ENCODE results near the gene BRME1. TPM values are rescaled to one million over a fixed set of nuclear protein-coding genes. Genes with fewer than 3 reads are reported as not detected.

BRME1 gene
- total RNA-seq, 1 experiment from 2014 or later: 6.7 TPM

DNA sequence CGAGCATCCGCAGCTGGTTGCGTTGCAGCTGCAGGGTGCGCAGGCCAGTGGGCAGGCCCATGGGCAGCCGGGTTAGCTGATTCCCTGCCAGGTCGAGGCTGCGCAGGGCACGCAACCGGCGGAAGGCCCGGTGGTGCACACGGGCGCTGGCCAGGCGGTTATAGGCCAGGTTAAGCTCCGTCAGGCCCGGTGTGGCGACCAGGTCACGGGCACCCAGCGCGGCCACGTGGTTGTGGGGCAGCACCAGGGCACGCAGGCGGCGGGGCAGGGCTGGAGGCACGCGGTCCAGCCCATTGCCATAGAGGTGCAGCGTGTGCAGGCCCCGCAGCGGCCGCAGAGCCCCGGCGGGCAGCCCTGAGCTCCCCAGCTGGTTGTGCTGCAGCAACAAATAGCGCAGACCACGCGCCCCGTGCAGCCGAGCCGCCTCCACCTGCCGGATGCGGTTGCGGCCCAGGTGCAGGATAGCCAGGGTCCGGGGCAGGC is 27.0 kb upstream of the BRME1 start:
- Histone ChIP-seq H4K5ac (ENCODE audit: insufficient read length, low read depth, low read length) (no peak overlapping the region), H3K14ac (ENCODE audit: insufficient read depth, low read length) (no peak overlapping the region), H3K9me3 (ENCODE audit: control insufficient read depth, low read depth, low read length) (no peaks in the 10 kb centered on the region), H3K4me2 (ENCODE audit: insufficient read depth, insufficient read length, low read length) (no peak overlapping the region), H2AFZ (ENCODE audit: low read length) (no peak overlapping the region), H3K56ac (ENCODE audit: insufficient read length, low read depth, low read length) (no peak overlapping the region), H2BK120ac (ENCODE audit: low read depth, low read length, poor library complexity, severe bottlenecking) (no peak overlapping the region), H4K8ac (replicated peaks; ENCODE audit: insufficient read length, low read depth, low read length) (no peak overlapping the region), H3K79me2 (ENCODE audit: insufficient read depth, low read length) (no peaks in the 10 kb centered on the region), H3K23ac (ENCODE audit: insufficient read length, low read depth, low read length) (no peak overlapping the region), H3K79me1 (ENCODE audit: insufficient read depth, low read depth, low read length, poor library complexity, severe bottlenecking) (no peaks in the 10 kb centered on the region), H2BK15ac (ENCODE audit: low read depth, low read length) (no peak overlapping the region), H2BK5ac (ENCODE audit: insufficient read length, low read length) (no peak overlapping the region), H3K4me1 (ENCODE audit: insufficient read depth, low read length) (peaks cover 3% of the 10 kb centered on the region; the same call in 1 of the 2 replicates), H2AK5ac (ENCODE audit: insufficient read length, low read length) (no peak overlapping the region), H4K20me1 (ENCODE audit: control insufficient read depth, insufficient read depth, insufficient read length) (peaks cover 5% of the 10 kb centered on the region), H3K27ac (ENCODE audit: insufficient read length, low read depth, low read length) (no peak overlapping the region), H3K27me3 (ENCODE audit: insufficient read depth, low read length) (no peaks in the 10 kb centered on the region), H3K9ac (ENCODE audit: extremely low read depth, insufficient read length, low read length) (no peak overlapping the region), H3K18ac (ENCODE audit: insufficient read length, low read depth, low read length) (no peak overlapping the region), H4K91ac (ENCODE audit: insufficient read length, low read depth, low read length) (no peak overlapping the region), H2BK12ac (ENCODE audit: insufficient read length, low read depth, low read length) (no peak overlapping the region), H3K23me2 (ENCODE audit: insufficient read length, low read depth, low read length, poor library complexity, severe bottlenecking) (no peaks in the 10 kb centered on the region), H2BK20ac (ENCODE audit: low read depth, low read length, poor library complexity, severe bottlenecking) (no peak overlapping the region), H3T11ph (ENCODE audit: low read length) (no peak overlapping the region), H3K4ac (ENCODE audit: low read depth, low read length) (no peak overlapping the region)
- TF ChIP-seq, protein P1, sequence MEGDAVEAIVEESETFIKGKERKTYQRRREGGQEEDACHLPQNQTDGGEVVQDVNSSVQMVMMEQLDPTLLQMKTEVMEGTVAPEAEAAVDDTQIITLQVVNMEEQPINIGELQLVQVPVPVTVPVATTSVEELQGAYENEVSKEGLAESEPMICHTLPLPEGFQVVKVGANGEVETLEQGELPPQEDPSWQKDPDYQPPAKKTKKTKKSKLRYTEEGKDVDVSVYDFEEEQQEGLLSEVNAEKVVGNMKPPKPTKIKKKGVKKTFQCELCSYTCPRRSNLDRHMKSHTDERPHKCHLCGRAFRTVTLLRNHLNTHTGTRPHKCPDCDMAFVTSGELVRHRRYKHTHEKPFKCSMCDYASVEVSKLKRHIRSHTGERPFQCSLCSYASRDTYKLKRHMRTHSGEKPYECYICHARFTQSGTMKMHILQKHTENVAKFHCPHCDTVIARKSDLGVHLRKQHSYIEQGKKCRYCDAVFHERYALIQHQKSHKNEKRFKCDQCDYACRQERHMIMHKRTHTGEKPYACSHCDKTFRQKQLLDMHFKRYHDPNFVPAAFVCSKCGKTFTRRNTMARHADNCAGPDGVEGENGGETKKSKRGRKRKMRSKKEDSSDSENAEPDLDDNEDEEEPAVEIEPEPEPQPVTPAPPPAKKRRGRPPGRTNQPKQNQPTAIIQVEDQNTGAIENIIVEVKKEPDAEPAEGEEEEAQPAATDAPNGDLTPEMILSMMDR (conservative IDR thresholded peaks at IDR 0.05): no peak
- no CpG with 5 or more reads among the region's 42 CpGs for WGBS (ENCODE audit: extremely low coverage, insufficient read length, low lambda C conversion rate)
- H3K36me3 Mint-ChIP-seq (ENCODE audit: insufficient read depth in 1 of 3, low read depth in 3 of 3): peaks cover 4 to 11% (median 6%) of the 10 kb centered on the region in 3 experiments; a peak in 6 of 7 replicates
- no peaks in the 10 kb centered on the region; the same call in 1 of the 2 replicates for H3K27me3 Mint-ChIP-seq (ENCODE audit: low read depth)
- DNase-seq: no peak
- peak overlapping the region in 2 of 3 experiments; percentile 37 to 53; a peak in 2 of 7 replicates for H3K27ac Mint-ChIP-seq
- no peak overlapping the region for H3K4me3 Mint-ChIP-seq
- peaks cover 14 to 29% of the 10 kb centered on the region in 2 experiments for H3K4me1 Mint-ChIP-seq
- no peaks in the 10 kb centered on the region for H3K9me3 Mint-ChIP-seq
